ENCODE data around the gene CDKL5.

The CDKL5 gene

DNA sequence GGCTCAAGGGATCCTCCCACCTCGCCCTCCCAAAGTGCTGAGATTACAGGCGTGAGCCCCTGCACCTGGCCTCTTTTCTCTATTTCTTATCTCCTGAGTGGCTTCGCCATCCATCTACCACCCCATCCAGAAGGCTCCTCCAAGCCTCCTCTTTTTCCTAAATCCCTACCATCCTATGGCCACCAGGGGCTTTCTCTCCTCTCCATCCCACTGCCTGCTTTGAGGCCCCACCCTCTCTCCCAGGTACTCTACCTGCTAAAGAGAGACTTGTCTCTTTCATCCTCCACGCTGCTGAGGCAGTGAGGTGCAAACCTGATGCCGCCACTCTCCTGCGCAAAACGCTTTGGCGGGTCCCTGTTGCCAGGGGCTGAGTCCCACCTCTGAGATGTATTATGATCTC lies 239.5 kb downstream of the CDKL5 start:
- Mint-ChIP-seq H3K27ac (no peak overlapping the region), H3K4me1 (no peaks in the 10 kb centered on the region), H3K4me3 (no peak overlapping the region), H3K36me3 (ENCODE audit: low read depth) (peaks cover 3% of the 10 kb centered on the region), H3K27me3 (ENCODE audit: low read depth) (peaks cover 6% of the 10 kb centered on the region), H3K9me3 (peaks cover 21% of the 10 kb centered on the region)
- no peak for TF ChIP-seq CTCF (IDR thresholded peaks at IDR 0.05; ENCODE audit: unreplicated experiment in 3 of 3)

- no peak overlapping the region for H3K27ac Mint-ChIP-seq
- H3K9me3 Mint-ChIP-seq: peaks cover 23% of the 10 kb centered on the region
- peaks cover 6% of the 10 kb centered on the region for H3K27me3 Mint-ChIP-seq (ENCODE audit: low read depth)
- H3K4me3 Mint-ChIP-seq: no peak overlapping the region
- no peaks in the 10 kb centered on the region for H3K4me1 Mint-ChIP-seq
- TF ChIP-seq CTCF (IDR thresholded peaks at IDR 0.05; ENCODE audit: unreplicated experiment in 3 of 3): no peak
- peaks cover 3% of the 10 kb centered on the region for H3K36me3 Mint-ChIP-seq (ENCODE audit: low read depth)
These were observed 241.2 kb downstream of the CDKL5 start for GRCh38 chrX:18666614-18667013.

DNA sequence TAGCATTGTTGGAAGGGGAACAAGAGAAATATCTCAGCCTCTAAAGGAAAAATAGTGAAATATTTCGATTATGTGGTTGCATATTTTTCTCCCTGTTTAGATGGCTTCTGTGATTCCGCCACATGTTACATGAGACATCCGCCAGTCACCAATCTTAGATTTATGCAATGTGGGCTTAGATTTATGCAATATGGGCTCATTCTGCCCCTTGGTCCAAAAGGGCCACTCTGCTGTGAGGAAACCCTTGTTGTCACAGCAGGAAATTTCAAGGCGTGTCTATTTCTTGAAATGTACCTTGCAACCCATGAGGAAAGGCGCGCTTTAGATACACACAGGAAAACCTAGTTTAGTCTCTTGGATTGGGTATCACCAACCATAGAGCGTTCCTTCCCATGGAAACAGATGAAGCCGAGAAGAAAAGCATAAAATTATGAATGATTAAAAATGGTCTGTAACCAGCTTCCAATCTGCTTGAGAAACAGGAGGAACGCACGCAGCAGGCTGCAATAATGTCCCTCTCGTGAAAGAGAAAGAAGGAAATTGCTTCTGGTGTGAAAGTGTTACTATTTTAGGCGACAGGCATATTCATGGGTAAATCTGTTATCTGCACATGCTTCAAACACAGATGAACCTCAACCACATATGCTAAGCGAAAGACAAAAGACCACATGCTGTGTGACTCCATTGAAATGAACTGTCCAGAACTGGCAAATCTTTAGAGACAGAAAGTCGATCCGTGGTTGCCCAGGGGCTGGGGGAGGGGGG lies 242.8 kb downstream of the CDKL5 start:
- H3K4me1 Mint-ChIP-seq: no peaks in the 10 kb centered on the region
- H3K27me3 Mint-ChIP-seq (ENCODE audit: low read depth): peaks cover 6% of the 10 kb centered on the region
- peaks cover 3% of the 10 kb centered on the region for H3K36me3 Mint-ChIP-seq (ENCODE audit: low read depth)
- H3K27ac Mint-ChIP-seq: no peak overlapping the region
- H3K9me3 Mint-ChIP-seq: peaks cover 28% of the 10 kb centered on the region
- no peak for TF ChIP-seq CTCF (IDR thresholded peaks at IDR 0.05; ENCODE audit: unreplicated experiment in 3 of 3)
- H3K4me3 Mint-ChIP-seq: no peak overlapping the region

GRCh38 chrX:18672008-18672407 lies 246.6 kb downstream of the CDKL5 start, which contains the start of gene RS1:
TSS of gene RS1 (minus strand) at chrX:18672108. CDS start at chrX:18672068, 40 bp downstream.
- Mint-ChIP-seq H3K27me3 (ENCODE audit: low read depth) (no peaks in the 10 kb centered on the region), H3K4me1 (no peaks in the 10 kb centered on the region), H3K36me3 (ENCODE audit: low read depth) (no peaks in the 10 kb centered on the region), H3K9me3 (peaks cover 13% of the 10 kb centered on the region), H3K4me3 (peak within 1 kb of the TSS; percentile 58 to 69 (median 67)), H3K27ac (no peak within 1 kb of the TSS)
- no peak for TF ChIP-seq CTCF (IDR thresholded peaks at IDR 0.05; ENCODE audit: unreplicated experiment in 3 of 3)

- no peak for TF ChIP-seq CTCF (IDR thresholded peaks at IDR 0.05; ENCODE audit: unreplicated experiment in 3 of 3)
- Mint-ChIP-seq H3K36me3 (ENCODE audit: low read depth) (no peaks in the 10 kb centered on the region), H3K27ac (peak overlapping the region; percentile 25 to 71 (median 27)), H3K4me3 (peak overlapping the region; percentile 81 to 88 (median 84)), H3K9me3 (peaks cover 17% of the 10 kb centered on the region), H3K4me1 (no peaks in the 10 kb centered on the region), H3K27me3 (ENCODE audit: low read depth) (no peaks in the 10 kb centered on the region)
These were observed 249.0 kb downstream of the CDKL5 start for GRCh38 chrX:18674417-18674787.
